K562 (cell line): ENCODE results near the gene SRF. TPM values are rescaled to one million over a fixed set of nuclear protein-coding genes. Genes with fewer than 3 reads are reported as not detected.

Source experiments
- ASH1L ChIP-seq: fragments of 450-650 bp; IDR thresholded peaks from 2 replicates; pipeline ENCODE4 v1.6.1; 2018; ENCODE audit warnings: borderline replicate concordance, mild to moderate bottlenecking, low read depth; ENCODE audit not compliant: partially characterized antibody
- BRF1 ChIP-seq: IDR thresholded peaks from 3 replicates; pipeline ENCODE4 v1.6.1; 2011; ENCODE audit warnings: borderline replicate concordance, mild to moderate bottlenecking; ENCODE audit not compliant: insufficient read length; ENCODE audit errors: extremely low read depth
- CHD2 ChIP-seq: IDR thresholded peaks from 2 replicates; pipeline ENCODE4 v1.6.1; 2011; ENCODE audit warnings: low read depth, low read length
- EP300 ChIP-seq: IDR thresholded peaks from 2 replicates; pipeline ENCODE4 v1.6.1; 2012; ENCODE audit warnings: low read length, improper control_type of control experiment
- HNRNPL ChIP-seq: fragments of 200-400 bp; formaldehyde crosslinking; IDR thresholded peaks from 2 replicates; pipeline ENCODE4 v1.6.1; 2017; ENCODE audit warnings: low read depth, mild to moderate bottlenecking, low read length
- MAFG ChIP-seq: fragments of 450-650 bp; conservative IDR thresholded peaks from 2 replicates; pipeline ENCODE4 v1.6.1; 2016; ENCODE audit warnings: missing genetic modification characterization, missing compliant biosample characterization
- MAX ChIP-seq: sonication (generic); formaldehyde crosslinking; IDR thresholded peaks from 2 replicates; pipeline ENCODE4 v1.9.0; 2022; ENCODE audit warnings: mild to moderate bottlenecking, missing genetic modification reagents
- MBD2 ChIP-seq: sonication (generic); IDR thresholded peaks from 2 replicates; pipeline ENCODE4 v1.6.1; 2016; ENCODE audit warnings: low read depth, borderline replicate concordance
- NFIC ChIP-seq: fragments of 450-650 bp; IDR thresholded peaks from 2 replicates; pipeline ENCODE4 v1.6.1; 2017; ENCODE audit warnings: mild to moderate bottlenecking, inconsistent platforms
- PBX2 ChIP-seq, 2 experiments: IDR thresholded peaks in 1 of 2; conservative IDR thresholded peaks in 1 of 2; 2 replicates each; pipeline ENCODE4 v1.6.1; 2016; ENCODE audit warnings: low read depth in 2 of 2, mild to moderate bottlenecking in 1 of 2, missing compliant biosample characterization in 1 of 2, missing genetic modification characterization in 1 of 2, moderate library complexity in 1 of 2
- RFX7 ChIP-seq: fragments of 250-450 bp; sonication (Bioruptor Pico); IDR thresholded peaks from 2 replicates; pipeline ENCODE4 v1.5.1; 2021; ENCODE audit warnings: mild to moderate bottlenecking
- SAFB2 ChIP-seq: fragments of 200-400 bp; formaldehyde crosslinking; IDR thresholded peaks from 2 replicates; pipeline ENCODE4 v1.6.1; 2018; ENCODE audit warnings: borderline replicate concordance, low read length, low read depth, moderate library complexity; ENCODE audit not compliant: severe bottlenecking
- STAG1 ChIP-seq: sonication (generic); formaldehyde crosslinking; IDR thresholded peaks from 2 replicates; pipeline ENCODE4 v1.5.0; 2020; ENCODE audit warnings: missing genetic modification reagents, borderline replicate concordance
- TRIM24 ChIP-seq, 2 experiments: fragments of 450-650 bp; IDR thresholded peaks; 2 replicates each; pipeline ENCODE4 v1.6.1; 2016
- ZNF717 ChIP-seq: fragments of 250-450 bp; sonication (Bioruptor Pico); IDR thresholded peaks from 2 replicates; pipeline ENCODE4 v1.5.0; 2021
- ZNF764 ChIP-seq: fragments of 250-450 bp; sonication (Bioruptor Pico); IDR thresholded peaks from 2 replicates; pipeline ENCODE4 v1.4.0; 2020; ENCODE audit warnings: low read depth, mild to moderate bottlenecking, moderate library complexity
- polyA plus RNA-seq, 8 experiments: library from polyadenylated mRNA; depleted of rRNA in 4 of 8; stranded (reverse) in 5 of 8; unstranded in 3 of 8; fragments of >200 nt; fragmentation: Nextera tagmentation in 2 of 8; fragmentation: Illumina TruSeq in 1 of 8; extraction: Ambion mirVana in 2 of 8; extraction: Trizol in 1 of 8; gene quantifications; 2 replicates each; pipeline versions ENCODE4 v1.2.1 to v1.2.3, GENCODE V29; 2011 to 2014; ENCODE audit warnings: inconsistent platforms in 1 of 8, missing spikeins in 1 of 8
- total RNA-seq, 7 experiments: library from RNA; depleted of rRNA in 6 of 7; stranded (reverse); fragments of >200 nt in 6 of 7; fragmentation: Illumina TruSeq in 2 of 7; extraction: Trizol in 2 of 7; gene quantifications; 2 replicates each; pipeline versions ENCODE4 v1.2.1 to v1.2.3, GENCODE V29; 2011 to 2021; ENCODE audit warnings: low replicate concordance in 1 of 7
- TF ChIP-seq, protein P1 (sequence below): fragments of 450-650 bp; IDR thresholded peaks from 2 replicates; pipeline ENCODE4 v1.6.1; 2016; ENCODE audit warnings: borderline replicate concordance
- TF ChIP-seq, protein P2 (sequence below): fragments of 250-450 bp; sonication (Bioruptor Pico); IDR thresholded peaks from 2 replicates; pipeline ENCODE4 v1.5.1; 2021; ENCODE audit warnings: mild to moderate bottlenecking
- TF ChIP-seq, protein P3 (sequence below): fragments of 450-650 bp; formaldehyde crosslinking; conservative IDR thresholded peaks from 2 replicates; pipeline ENCODE4 v1.4.0; 2022; ENCODE audit warnings: mild to moderate bottlenecking, missing genetic modification characterization

Gene SRF
- total and polyA plus RNA-seq, 9 of the 15 experiments (the other 6 are each of a cell fraction or from before 2014, with no cell fraction given), result 2.5 to 37.0 (median 24.6) TPM

GRCh38 chr6:43183441-43183840 lies 12.4 kb downstream of the SRF start (continued):
- TF ChIP-seq MAFG (tag) (no peak), CHD2 (no peak), ASH1L (peak; percentile 55), BRF1 (no peak), HNRNPL (no peak), MAX (CRISPR knock-in tag) (0 out of 2 replicates have a peak, but pooled peaks have one; percentile 18), ZNF764 (CRISPR knock-in tag) (no peak), TRIM24 (IDR thresholded peaks at IDR 0.05) (peak in 1 of 2 experiments; percentile 42; a peak in 1 of 4 replicates), SAFB2 (no peak), ZNF717 (CRISPR knock-in tag) (no peak), PBX2 (CRISPR knock-in tag; IDR thresholded peaks at IDR 0.05; ENCODE audit: low read depth) (no peak), PBX2 (tag; conservative IDR thresholded peaks at IDR 0.05; ENCODE audit: low read depth) (peak; percentile 21; the same call in 1 of the 2 replicates), NFIC (peak; percentile 37; the same call in 1 of the 2 replicates), MBD2 (no peak), STAG1 (CRISPR knock-in tag) (no peak), RFX7 (CRISPR knock-in tag) (no peak), EP300 (peak; percentile 46; the same call in 1 of the 2 replicates)
- TF ChIP-seq, protein P1, sequence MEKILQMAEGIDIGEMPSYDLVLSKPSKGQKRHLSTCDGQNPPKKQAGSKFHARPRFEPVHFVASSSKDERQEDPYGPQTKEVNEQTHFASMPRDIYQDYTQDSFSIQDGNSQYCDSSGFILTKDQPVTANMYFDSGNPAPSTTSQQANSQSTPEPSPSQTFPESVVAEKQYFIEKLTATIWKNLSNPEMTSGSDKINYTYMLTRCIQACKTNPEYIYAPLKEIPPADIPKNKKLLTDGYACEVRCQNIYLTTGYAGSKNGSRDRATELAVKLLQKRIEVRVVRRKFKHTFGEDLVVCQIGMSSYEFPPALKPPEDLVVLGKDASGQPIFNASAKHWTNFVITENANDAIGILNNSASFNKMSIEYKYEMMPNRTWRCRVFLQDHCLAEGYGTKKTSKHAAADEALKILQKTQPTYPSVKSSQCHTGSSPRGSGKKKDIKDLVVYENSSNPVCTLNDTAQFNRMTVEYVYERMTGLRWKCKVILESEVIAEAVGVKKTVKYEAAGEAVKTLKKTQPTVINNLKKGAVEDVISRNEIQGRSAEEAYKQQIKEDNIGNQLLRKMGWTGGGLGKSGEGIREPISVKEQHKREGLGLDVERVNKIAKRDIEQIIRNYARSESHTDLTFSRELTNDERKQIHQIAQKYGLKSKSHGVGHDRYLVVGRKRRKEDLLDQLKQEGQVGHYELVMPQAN, result peak; percentile 78; the same call in 1 of the 2 replicates
- TF ChIP-seq, protein P2, sequence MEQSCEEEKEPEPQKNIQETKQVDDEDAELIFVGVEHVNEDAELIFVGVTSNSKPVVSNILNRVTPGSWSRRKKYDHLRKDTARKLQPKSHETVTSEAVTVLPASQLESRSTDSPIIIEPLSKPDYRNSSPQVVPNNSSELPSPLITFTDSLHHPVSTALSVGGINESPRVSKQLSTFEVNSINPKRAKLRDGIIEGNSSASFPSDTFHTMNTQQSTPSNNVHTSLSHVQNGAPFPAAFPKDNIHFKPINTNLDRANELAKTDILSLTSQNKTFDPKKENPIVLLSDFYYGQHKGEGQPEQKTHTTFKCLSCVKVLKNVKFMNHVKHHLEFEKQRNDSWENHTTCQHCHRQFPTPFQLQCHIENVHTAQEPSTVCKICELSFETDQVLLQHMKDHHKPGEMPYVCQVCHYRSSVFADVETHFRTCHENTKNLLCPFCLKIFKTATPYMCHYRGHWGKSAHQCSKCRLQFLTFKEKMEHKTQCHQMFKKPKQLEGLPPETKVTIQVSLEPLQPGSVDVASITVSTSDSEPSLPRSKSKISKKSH, result no peak
- TF ChIP-seq, protein P3, sequence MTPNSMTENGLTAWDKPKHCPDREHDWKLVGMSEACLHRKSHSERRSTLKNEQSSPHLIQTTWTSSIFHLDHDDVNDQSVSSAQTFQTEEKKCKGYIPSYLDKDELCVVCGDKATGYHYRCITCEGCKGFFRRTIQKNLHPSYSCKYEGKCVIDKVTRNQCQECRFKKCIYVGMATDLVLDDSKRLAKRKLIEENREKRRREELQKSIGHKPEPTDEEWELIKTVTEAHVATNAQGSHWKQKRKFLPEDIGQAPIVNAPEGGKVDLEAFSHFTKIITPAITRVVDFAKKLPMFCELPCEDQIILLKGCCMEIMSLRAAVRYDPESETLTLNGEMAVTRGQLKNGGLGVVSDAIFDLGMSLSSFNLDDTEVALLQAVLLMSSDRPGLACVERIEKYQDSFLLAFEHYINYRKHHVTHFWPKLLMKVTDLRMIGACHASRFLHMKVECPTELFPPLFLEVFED (CRISPR knock-in tag), result peak; percentile 55; the same call in 1 of the 2 replicates
